GM18868 (cell line): ENCODE measurements around the gene NUDT13.

Source experiments
- ATAC-seq: cut with Tn5 transposase; IDR thresholded peaks from one replicate; pipeline ENCODE4 v1.9.1; 2021; ENCODE audit warnings: mild to moderate bottlenecking, moderate library complexity; ENCODE audit not compliant: unreplicated experiment

The NUDT13 gene

GRCh38 chr10:73161662-73162061, 51.4 kb downstream of the NUDT13 start:
- no peak for ATAC-seq

- ATAC-seq, result no peak
These were observed 52.8 kb downstream of the NUDT13 start for GRCh38 chr10:73163096-73163495.

GRCh38 chr10:73166972-73167371, 56.7 kb downstream of the NUDT13 start:
- ATAC-seq, result no peak

GRCh38 chr10:73167458-73167782, 57.2 kb downstream of the NUDT13 start:
- ATAC-seq, result no peak

- ATAC-seq, result peak; percentile 93
These were observed 57.7 kb downstream of the NUDT13 start, which contains the start of the genes ECD and FAM149B1 for GRCh38 chr10:73167783-73168464. Gene ECD, minus strand, starts transcription at chr10:73168008. Its CDS starts 4,071 bp downstream, at chr10:73163937. Gene FAM149B1, plus strand, starts transcription at chr10:73168119. Its CDS starts 221 bp downstream, at chr10:73168340.

- ATAC-seq, result peak; percentile 18
These were observed 58.2 kb downstream of the NUDT13 start for GRCh38 chr10:73168465-73168803.

GRCh38 chr10:73169320-73169719, 59.1 kb downstream of the NUDT13 start:
- ATAC-seq, result no peak

GRCh38 chr10:73172867-73173266, 62.6 kb downstream of the NUDT13 start:
- ATAC-seq, result no peak

GRCh38 chr10:73174148-73174925, 64.1 kb downstream of the NUDT13 start:
- ATAC-seq, result no peak
